Hematopoietic multipotent progenitor cell treated with erythropoietin and hydrocortisone succinate and interleukin-3 and kit ligand, for 17 days (in vitro differentiated cells): Measurements from ENCODE around the gene CDKL5.
"Not testable (repeated sequence)": the region's sequence is repeated elsewhere in the genome, so short reads cannot be mapped to it uniquely, and the experiment has no call there.

Experiments used
- DNase-seq: peaks from one replicate; pipeline ENCODE4 v3.0.0-alpha.2; 2015; ENCODE audit warnings: low spot score

Gene CDKL5

GRCh38 chrX:18575744-18576143 lies 150.3 kb downstream of the CDKL5 start:
- DNase-seq, result no peak

- DNase-seq, result no peak
These were observed 152.0 kb downstream of the CDKL5 start for GRCh38 chrX:18577400-18577799.

GRCh38 chrX:18578546-18578945 lies 153.1 kb downstream of the CDKL5 start:
- no peak for DNase-seq

- DNase-seq, result no peak
These were observed 154.1 kb downstream of the CDKL5 start for GRCh38 chrX:18579495-18579894.

GRCh38 chrX:18582910-18583493 lies 157.6 kb downstream of the CDKL5 start:
- no peak for DNase-seq

GRCh38 chrX:18589292-18589691 lies 163.9 kb downstream of the CDKL5 start:
- not testable (repeated sequence) for DNase-seq

- no peak for DNase-seq
These were observed 166.4 kb downstream of the CDKL5 start for GRCh38 chrX:18591834-18592233.

GRCh38 chrX:18594079-18594478 lies 168.7 kb downstream of the CDKL5 start:
- DNase-seq, result no peak

- no peak for DNase-seq
These were observed 170.7 kb downstream of the CDKL5 start for GRCh38 chrX:18596096-18596495.

- DNase-seq, result no peak
These were observed 173.0 kb downstream of the CDKL5 start for GRCh38 chrX:18598413-18598812.

GRCh38 chrX:18607966-18608365 lies 182.6 kb downstream of the CDKL5 start:
- DNase-seq, result no peak

GRCh38 chrX:18613930-18614639 lies 188.7 kb downstream of the CDKL5 start:
- DNase-seq, result no peak

GRCh38 chrX:18616688-18617406 lies 191.4 kb downstream of the CDKL5 start:
- DNase-seq, result no peak

GRCh38 chrX:18617407-18617750 lies 192.0 kb downstream of the CDKL5 start:
- no peak for DNase-seq

GRCh38 chrX:18619288-18619687 lies 193.9 kb downstream of the CDKL5 start:
- DNase-seq, result no peak

GRCh38 chrX:18620349-18620748 lies 194.9 kb downstream of the CDKL5 start:
- no peak for DNase-seq

- no peak for DNase-seq
These were observed 199.2 kb downstream of the CDKL5 start for GRCh38 chrX:18624599-18624998.

- no peak for DNase-seq
These were observed 205.5 kb downstream of the CDKL5 start for GRCh38 chrX:18630934-18631333.

GRCh38 chrX:18638398-18638797 lies 213.0 kb downstream of the CDKL5 start:
- DNase-seq, result no peak

- DNase-seq, result no peak
These were observed 213.9 kb downstream of the CDKL5 start for GRCh38 chrX:18639280-18639679.

GRCh38 chrX:18640686-18641085 lies 215.3 kb downstream of the CDKL5 start:
- no peak for DNase-seq

- DNase-seq, result no peak
These were observed 217.8 kb downstream of the CDKL5 start for GRCh38 chrX:18643243-18643642.

GRCh38 chrX:18643853-18644252 lies 218.4 kb downstream of the CDKL5 start:
- DNase-seq, result no peak
